ENCODE results near the gene PTCH1. TPM values are rescaled to one million over a fixed set of nuclear protein-coding genes. Genes with fewer than 3 reads are reported as not detected.

PTCH1 gene
- total and polyA plus RNA-seq, 7 experiments from 2014 or later = 5.7 to 28.9 (median 21.2) TPM

- no peak for ATAC-seq
- Histone ChIP-seq H3K36me3 (ENCODE audit: control insufficient read depth in 2 of 3, insufficient read depth in 3 of 3, low read length in 3 of 3) (no peaks in the 10 kb centered on the region), H3K27me3 (ENCODE audit: control insufficient read depth in 2 of 2, insufficient read depth in 2 of 2, low read length in 2 of 2) (no peaks in the 10 kb centered on the region), H3K4me1 (ENCODE audit: control insufficient read depth in 2 of 2, insufficient read depth in 2 of 2, low read length in 2 of 2) (peaks cover 45 to 47% of the 10 kb centered on the region in 2 donors), H3K27ac (ENCODE audit: low read depth, low read length) (no peak overlapping the region), H3K4me3 (ENCODE audit: low read length) (no peak overlapping the region), H3K9me3 (ENCODE audit: control insufficient read depth in 2 of 3, low read length in 3 of 3) (no peaks in the 10 kb centered on the region)
- peak overlapping the region in 7 of 10 donors; percentile 22 to 59 (median 34) for H3K4me3 Mint-ChIP-seq
- no peaks in the 10 kb centered on the region for H3K9me3 Mint-ChIP-seq
- no peaks in the 10 kb centered on the region for H3K36me3 Mint-ChIP-seq
- ChIA-PET CTCF (no interaction called here), POLR2A (interaction anchor here (1.1 to 1.5 kb wide), 2 partner anchors 15 to 19 kb away, joined by 3 to 5 read pairs; no protein-coding TSS in a partner anchor)
- intact Hi-C loops (cut with micrococcal nuclease) = loop anchor here (1.0 to 5.0 kb wide), 3 partner anchors 174 to 570 kb away; partner anchors contain the start of genes FANCC (in 2 of the 2) and ERCC6L2 (in 1 of the 2)
- peak overlapping the region in 2 of 9 donors; percentile 26 to 49 for H3K27ac Mint-ChIP-seq
- peak in 5 of 9 donors; percentile 25 to 51 (median 43) for DNase-seq
- H3K27me3 Mint-ChIP-seq = peaks cover 0 to 19% (median 0%) of the 10 kb centered on the region in 5 donors
- peaks cover 28 to 81% (median 55%) of the 10 kb centered on the region in 7 donors for H3K4me1 Mint-ChIP-seq
Measured at GRCh38 chr9:95491543-95492320, 25.0 kb downstream of the PTCH1 start.

- ATAC-seq = no peak
- CTCF ChIA-PET = no interaction called here
- Mint-ChIP-seq H3K9me3 (no peaks in the 10 kb centered on the region), H3K27ac (peak overlapping the region in 1 of 9 donors; percentile 62), H3K27me3 (peaks cover 0 to 11% (median 0%) of the 10 kb centered on the region in 5 donors), H3K36me3 (peaks cover 0 to 3% (median 0%) of the 10 kb centered on the region in 5 donors), H3K4me3 (no peak overlapping the region), H3K4me1 (peaks cover 15 to 68% (median 31%) of the 10 kb centered on the region in 7 donors)
- POLR2A ChIA-PET = no interaction called here
- H3K27me3 ChIP-seq (ENCODE audit: control insufficient read depth in 2 of 2, insufficient read depth in 2 of 2, low read length in 2 of 2) = no peaks in the 10 kb centered on the region
- no peaks in the 10 kb centered on the region for H3K9me3 ChIP-seq (ENCODE audit: control insufficient read depth in 2 of 3, low read length in 3 of 3)
- H3K4me3 ChIP-seq (ENCODE audit: low read length) = no peak overlapping the region
- peaks cover 22 to 23% of the 10 kb centered on the region in 2 donors for H3K4me1 ChIP-seq (ENCODE audit: control insufficient read depth in 2 of 2, insufficient read depth in 2 of 2, low read length in 2 of 2)
- H3K36me3 ChIP-seq (ENCODE audit: control insufficient read depth in 2 of 3, insufficient read depth in 3 of 3, low read length in 3 of 3) = no peaks in the 10 kb centered on the region
- intact Hi-C loops (cut with micrococcal nuclease) = no loop called here
- no peak overlapping the region for H3K27ac ChIP-seq (ENCODE audit: low read depth, low read length)
- DNase-seq = no peak
Measured at GRCh38 chr9:95488954-95489353, 27.8 kb downstream of the PTCH1 start.

GRCh38 chr9:95486318-95486717 is 30.5 kb downstream of the PTCH1 start:
- Mint-ChIP-seq H3K27ac (no peak overlapping the region), H3K4me1 (peaks cover under 1 to 47% (median 14%) of the 10 kb centered on the region in 7 donors), H3K36me3 (peaks cover 0 to 6% (median 3%) of the 10 kb centered on the region in 5 donors), H3K9me3 (no peaks in the 10 kb centered on the region), H3K4me3 (no peak overlapping the region), H3K27me3 (peaks cover 0 to 20% (median 0%) of the 10 kb centered on the region in 5 donors)
- no peak for DNase-seq
- ChIA-PET POLR2A (no interaction called here), CTCF (no interaction called here)
- Histone ChIP-seq H3K27ac (ENCODE audit: low read depth, low read length) (no peak overlapping the region), H3K9me3 (ENCODE audit: control insufficient read depth in 2 of 3, low read length in 3 of 3) (no peaks in the 10 kb centered on the region), H3K4me1 (ENCODE audit: control insufficient read depth in 2 of 2, insufficient read depth in 2 of 2, low read length in 2 of 2) (no peaks in the 10 kb centered on the region), H3K36me3 (ENCODE audit: control insufficient read depth in 2 of 3, insufficient read depth in 3 of 3, low read length in 3 of 3) (no peaks in the 10 kb centered on the region), H3K4me3 (ENCODE audit: low read length) (no peak overlapping the region), H3K27me3 (ENCODE audit: control insufficient read depth in 2 of 2, insufficient read depth in 2 of 2, low read length in 2 of 2) (no peaks in the 10 kb centered on the region)
- no peak for ATAC-seq
- intact Hi-C loops (cut with micrococcal nuclease) = no loop called here

GRCh38 chr9:95484225-95484624 is 32.5 kb downstream of the PTCH1 start:
- H3K9me3 Mint-ChIP-seq = no peaks in the 10 kb centered on the region
- H3K4me3 ChIP-seq (ENCODE audit: low read length) = no peak overlapping the region
- CTCF ChIA-PET = no interaction called here
- H3K36me3 Mint-ChIP-seq = peaks cover 0 to 22% (median 16%) of the 10 kb centered on the region in 5 donors
- peaks cover 4 to 42% (median 8%) of the 10 kb centered on the region in 7 donors for H3K4me1 Mint-ChIP-seq
- no peak overlapping the region for H3K27ac Mint-ChIP-seq
- ATAC-seq (no peak), DNase-seq (no peak)
- no peaks in the 10 kb centered on the region for H3K4me1 ChIP-seq (ENCODE audit: control insufficient read depth in 2 of 2, insufficient read depth in 2 of 2, low read length in 2 of 2)
- no peaks in the 10 kb centered on the region for H3K27me3 ChIP-seq (ENCODE audit: control insufficient read depth in 2 of 2, insufficient read depth in 2 of 2, low read length in 2 of 2)
- POLR2A ChIA-PET = no interaction called here
- H3K9me3 ChIP-seq (ENCODE audit: control insufficient read depth in 2 of 3, low read length in 3 of 3) = no peaks in the 10 kb centered on the region
- peaks cover 0 to 12% (median 3%) of the 10 kb centered on the region in 3 experiments for H3K36me3 ChIP-seq (ENCODE audit: control insufficient read depth in 2 of 3, insufficient read depth in 3 of 3, low read length in 3 of 3)
- intact Hi-C loops (cut with micrococcal nuclease) = no loop called here
- no peak overlapping the region for H3K27ac ChIP-seq (ENCODE audit: low read depth, low read length)
- H3K27me3 Mint-ChIP-seq = peaks cover 0 to 19% (median 0%) of the 10 kb centered on the region in 5 donors
- no peak overlapping the region for H3K4me3 Mint-ChIP-seq

- ATAC-seq = no peak
- intact Hi-C loops (cut with micrococcal nuclease) = no loop called here
- H3K36me3 ChIP-seq (ENCODE audit: control insufficient read depth in 2 of 3, insufficient read depth in 3 of 3, low read length in 3 of 3) = peaks cover 0 to 16% (median 9%) of the 10 kb centered on the region in 3 experiments
- no peaks in the 10 kb centered on the region for H3K4me1 ChIP-seq (ENCODE audit: control insufficient read depth in 2 of 2, insufficient read depth in 2 of 2, low read length in 2 of 2)
- Mint-ChIP-seq H3K4me3 (no peak overlapping the region), H3K27ac (no peak overlapping the region), H3K4me1 (peaks cover 4 to 38% (median 7%) of the 10 kb centered on the region in 7 donors), H3K36me3 (peaks cover 0 to 30% (median 21%) of the 10 kb centered on the region in 5 donors), H3K9me3 (no peaks in the 10 kb centered on the region), H3K27me3 (peaks cover 0 to 16% (median 0%) of the 10 kb centered on the region in 5 donors)
- H3K27ac ChIP-seq (ENCODE audit: low read depth, low read length) = no peak overlapping the region
- no peak overlapping the region for H3K4me3 ChIP-seq (ENCODE audit: low read length)
- ChIA-PET POLR2A (no interaction called here), CTCF (interaction anchor here (0.7 kb wide), 1 partner anchor 396 kb away, joined by 3 read pairs; no protein-coding TSS in a partner anchor)
- no peak for DNase-seq
- H3K9me3 ChIP-seq (ENCODE audit: control insufficient read depth in 2 of 3, low read length in 3 of 3) = no peaks in the 10 kb centered on the region
- no peaks in the 10 kb centered on the region for H3K27me3 ChIP-seq (ENCODE audit: control insufficient read depth in 2 of 2, insufficient read depth in 2 of 2, low read length in 2 of 2)
Measured at GRCh38 chr9:95483431-95483830, 33.3 kb downstream of the PTCH1 start.

- H3K4me3 ChIP-seq (ENCODE audit: low read length) = no peak overlapping the region
- no peaks in the 10 kb centered on the region for H3K9me3 ChIP-seq (ENCODE audit: control insufficient read depth in 2 of 3, low read length in 3 of 3)
- ChIA-PET CTCF (interaction anchor here (0.7 kb wide), 1 partner anchor 397 kb away, joined by 3 read pairs; no protein-coding TSS in a partner anchor), POLR2A (no interaction called here)
- DNase-seq (no peak), ATAC-seq (no peak)
- H3K27me3 ChIP-seq (ENCODE audit: control insufficient read depth in 2 of 2, insufficient read depth in 2 of 2, low read length in 2 of 2) = no peaks in the 10 kb centered on the region
- Mint-ChIP-seq H3K27me3 (peaks cover 0 to 16% (median 0%) of the 10 kb centered on the region in 5 donors), H3K4me1 (peaks cover 0 to 32% (median 7%) of the 10 kb centered on the region in 7 donors), H3K4me3 (no peak overlapping the region), H3K36me3 (peaks cover 0 to 39% (median 29%) of the 10 kb centered on the region in 5 donors), H3K27ac (no peak overlapping the region), H3K9me3 (no peaks in the 10 kb centered on the region)
- peaks cover 5 to 20% (median 9%) of the 10 kb centered on the region in 3 experiments for H3K36me3 ChIP-seq (ENCODE audit: control insufficient read depth in 2 of 3, insufficient read depth in 3 of 3, low read length in 3 of 3)
- no peak overlapping the region for H3K27ac ChIP-seq (ENCODE audit: low read depth, low read length)
- H3K4me1 ChIP-seq (ENCODE audit: control insufficient read depth in 2 of 2, insufficient read depth in 2 of 2, low read length in 2 of 2) = no peaks in the 10 kb centered on the region
- intact Hi-C loops (cut with micrococcal nuclease) = no loop called here
Measured at GRCh38 chr9:95482621-95483020, 34.1 kb downstream of the PTCH1 start.
